ENCODE results near the gene MPEG1.

Gene MPEG1

DNA sequence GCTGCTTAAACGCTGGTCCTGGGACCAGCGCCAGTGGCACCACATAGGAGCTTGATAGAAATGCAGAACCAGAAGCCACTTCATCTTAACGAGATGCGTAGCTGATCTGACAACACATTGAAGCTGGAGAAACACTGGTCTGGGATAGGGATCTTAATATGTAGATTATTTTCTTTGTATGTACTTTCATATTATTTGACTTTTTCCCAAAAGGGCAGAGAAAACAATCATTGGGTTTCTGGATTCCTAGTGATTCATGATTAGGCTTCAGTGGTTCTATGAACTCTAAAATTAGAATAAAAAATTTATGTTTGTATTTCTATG is 12.3 kb downstream of the MPEG1 start:
- TF ChIP-seq, protein P1, sequence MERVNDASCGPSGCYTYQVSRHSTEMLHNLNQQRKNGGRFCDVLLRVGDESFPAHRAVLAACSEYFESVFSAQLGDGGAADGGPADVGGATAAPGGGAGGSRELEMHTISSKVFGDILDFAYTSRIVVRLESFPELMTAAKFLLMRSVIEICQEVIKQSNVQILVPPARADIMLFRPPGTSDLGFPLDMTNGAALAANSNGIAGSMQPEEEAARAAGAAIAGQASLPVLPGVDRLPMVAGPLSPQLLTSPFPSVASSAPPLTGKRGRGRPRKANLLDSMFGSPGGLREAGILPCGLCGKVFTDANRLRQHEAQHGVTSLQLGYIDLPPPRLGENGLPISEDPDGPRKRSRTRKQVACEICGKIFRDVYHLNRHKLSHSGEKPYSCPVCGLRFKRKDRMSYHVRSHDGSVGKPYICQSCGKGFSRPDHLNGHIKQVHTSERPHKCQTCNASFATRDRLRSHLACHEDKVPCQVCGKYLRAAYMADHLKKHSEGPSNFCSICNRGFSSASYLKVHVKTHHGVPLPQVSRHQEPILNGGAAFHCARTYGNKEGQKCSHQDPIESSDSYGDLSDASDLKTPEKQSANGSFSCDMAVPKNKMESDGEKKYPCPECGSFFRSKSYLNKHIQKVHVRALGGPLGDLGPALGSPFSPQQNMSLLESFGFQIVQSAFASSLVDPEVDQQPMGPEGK (CRISPR knock-in tag; IDR thresholded peaks at IDR 0.05; ENCODE audit: borderline replicate concordance): no peak
- TF ChIP-seq ZNF565 (CRISPR knock-in tag; conservative IDR thresholded peaks at IDR 0.05; ENCODE audit: low read depth) (no peak), ARNTL (CRISPR knock-in tag; IDR thresholded peaks at IDR 0.05; ENCODE audit: borderline replicate concordance, low read depth) (no peak)

DNA sequence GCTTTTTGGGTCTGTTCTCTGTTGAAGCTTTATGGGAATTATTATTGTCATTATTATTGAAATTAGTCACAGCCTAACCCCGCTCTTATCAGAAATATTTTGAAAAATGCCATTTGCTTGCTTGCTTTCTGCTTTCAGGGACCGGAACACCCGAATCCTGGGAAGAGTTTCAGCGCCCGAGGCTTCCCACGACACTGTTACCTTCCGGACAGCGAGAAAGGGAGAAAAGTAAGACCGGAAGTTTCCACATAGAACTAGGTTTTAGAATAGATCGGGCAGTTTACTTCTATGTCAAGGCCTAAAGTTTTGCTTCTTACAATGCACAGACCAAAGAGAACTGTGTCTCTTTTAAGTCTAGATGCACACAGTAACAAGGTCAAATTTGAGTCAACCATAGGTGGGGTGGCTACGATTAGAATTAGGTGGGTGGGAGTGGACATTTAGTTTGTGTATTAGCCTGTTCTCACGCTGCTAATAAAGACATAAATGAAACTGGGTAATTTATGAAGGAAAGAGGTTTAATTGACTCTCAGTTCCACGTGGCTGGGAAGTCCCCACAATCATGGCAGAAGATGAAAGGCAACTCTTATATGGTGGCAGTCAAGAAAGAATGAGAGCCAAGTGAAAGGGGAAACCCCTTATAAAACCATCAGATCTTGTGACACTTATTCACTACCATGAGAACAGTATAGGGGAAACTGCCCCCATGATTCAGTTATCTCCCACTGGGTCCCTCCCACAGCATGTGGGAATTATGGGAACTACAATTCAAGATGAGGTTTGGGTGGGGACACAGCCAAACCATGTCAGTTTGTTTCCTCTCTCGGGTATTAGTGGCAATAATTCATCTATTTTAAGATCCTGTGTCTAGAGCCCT is 12.9 kb downstream of the MPEG1 start:
- no peak for ATAC-seq
- TF ChIP-seq SNAI2 (CRISPR knock-in tag; IDR thresholded peaks at IDR 0.05) (no peak), ZNF70 (CRISPR knock-in tag; IDR thresholded peaks at IDR 0.05) (no peak), TCF4 (CRISPR knock-in tag; IDR thresholded peaks at IDR 0.05; ENCODE audit: borderline replicate concordance) (no peak), ZFP3 (CRISPR knock-in tag; IDR thresholded peaks at IDR 0.05) (no peak)

More for the DNA sequence above, 12.3 kb downstream of the MPEG1 start:
- no peak for ATAC-seq

DNA sequence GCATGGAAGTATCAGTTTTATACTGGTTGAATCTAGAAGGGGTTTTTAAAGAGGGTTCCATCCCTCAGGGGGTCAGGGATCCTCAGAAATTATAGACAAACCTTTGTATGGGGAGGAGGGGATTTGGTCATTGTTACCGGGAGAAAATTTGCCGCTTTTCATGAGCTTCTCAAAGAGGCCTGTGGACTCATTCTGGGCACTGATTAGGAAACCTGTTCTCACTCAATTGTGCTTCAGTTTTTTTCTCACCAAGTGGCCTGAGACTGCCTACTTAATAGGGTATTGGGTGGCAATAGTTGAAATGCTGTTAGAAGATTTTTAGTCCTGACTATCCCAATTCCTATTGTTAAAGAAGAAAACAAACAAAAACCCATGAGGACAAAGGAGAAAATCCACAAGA is 14.0 kb downstream of the MPEG1 start:
- no peak for ATAC-seq
- TF ChIP-seq ZNF70 (CRISPR knock-in tag; IDR thresholded peaks at IDR 0.05) (no peak), ZC3H10 (CRISPR knock-in tag; IDR thresholded peaks at IDR 0.05) (no peak), PPARA (CRISPR knock-in tag; IDR thresholded peaks at IDR 0.05; ENCODE audit: borderline replicate concordance) (no peak), TOX (CRISPR knock-in tag; IDR thresholded peaks at IDR 0.05; ENCODE audit: borderline replicate concordance) (no peak), ZFP30 (CRISPR knock-in tag; IDR thresholded peaks at IDR 0.05) (no peak), RARB (CRISPR knock-in tag; IDR thresholded peaks at IDR 0.05) (no peak), GLIS3 (CRISPR knock-in tag; IDR thresholded peaks at IDR 0.05) (no peak), ZNF8 (CRISPR knock-in tag; IDR thresholded peaks at IDR 0.05) (no peak), OSR1 (CRISPR knock-in tag; IDR thresholded peaks at IDR 0.05) (no peak), CSDC2 (CRISPR knock-in tag; IDR thresholded peaks at IDR 0.05) (no peak), BACH2 (CRISPR knock-in tag; IDR thresholded peaks at IDR 0.05; ENCODE audit: borderline replicate concordance) (no peak), ARNTL (CRISPR knock-in tag; IDR thresholded peaks at IDR 0.05; ENCODE audit: borderline replicate concordance, low read depth) (no peak), ISL1 (CRISPR knock-in tag; IDR thresholded peaks at IDR 0.05) (no peak), ESRRG (CRISPR knock-in tag; IDR thresholded peaks at IDR 0.05) (no peak), TCF4 (CRISPR knock-in tag; IDR thresholded peaks at IDR 0.05; ENCODE audit: borderline replicate concordance) (no peak), SNAI2 (CRISPR knock-in tag; IDR thresholded peaks at IDR 0.05) (no peak), ZNF565 (CRISPR knock-in tag; conservative IDR thresholded peaks at IDR 0.05; ENCODE audit: low read depth) (no peak)
- TF ChIP-seq, protein P2, sequence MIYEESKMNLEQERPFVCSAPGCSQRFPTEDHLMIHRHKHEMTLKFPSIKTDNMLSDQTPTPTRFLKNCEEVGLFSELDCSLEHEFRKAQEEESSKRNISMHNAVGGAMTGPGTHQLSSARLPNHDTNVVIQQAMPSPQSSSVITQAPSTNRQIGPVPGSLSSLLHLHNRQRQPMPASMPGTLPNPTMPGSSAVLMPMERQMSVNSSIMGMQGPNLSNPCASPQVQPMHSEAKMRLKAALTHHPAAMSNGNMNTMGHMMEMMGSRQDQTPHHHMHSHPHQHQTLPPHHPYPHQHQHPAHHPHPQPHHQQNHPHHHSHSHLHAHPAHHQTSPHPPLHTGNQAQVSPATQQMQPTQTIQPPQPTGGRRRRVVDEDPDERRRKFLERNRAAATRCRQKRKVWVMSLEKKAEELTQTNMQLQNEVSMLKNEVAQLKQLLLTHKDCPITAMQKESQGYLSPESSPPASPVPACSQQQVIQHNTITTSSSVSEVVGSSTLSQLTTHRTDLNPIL (CRISPR knock-in tag; IDR thresholded peaks at IDR 0.05; ENCODE audit: low read depth): no peak
- TF ChIP-seq, protein P3, sequence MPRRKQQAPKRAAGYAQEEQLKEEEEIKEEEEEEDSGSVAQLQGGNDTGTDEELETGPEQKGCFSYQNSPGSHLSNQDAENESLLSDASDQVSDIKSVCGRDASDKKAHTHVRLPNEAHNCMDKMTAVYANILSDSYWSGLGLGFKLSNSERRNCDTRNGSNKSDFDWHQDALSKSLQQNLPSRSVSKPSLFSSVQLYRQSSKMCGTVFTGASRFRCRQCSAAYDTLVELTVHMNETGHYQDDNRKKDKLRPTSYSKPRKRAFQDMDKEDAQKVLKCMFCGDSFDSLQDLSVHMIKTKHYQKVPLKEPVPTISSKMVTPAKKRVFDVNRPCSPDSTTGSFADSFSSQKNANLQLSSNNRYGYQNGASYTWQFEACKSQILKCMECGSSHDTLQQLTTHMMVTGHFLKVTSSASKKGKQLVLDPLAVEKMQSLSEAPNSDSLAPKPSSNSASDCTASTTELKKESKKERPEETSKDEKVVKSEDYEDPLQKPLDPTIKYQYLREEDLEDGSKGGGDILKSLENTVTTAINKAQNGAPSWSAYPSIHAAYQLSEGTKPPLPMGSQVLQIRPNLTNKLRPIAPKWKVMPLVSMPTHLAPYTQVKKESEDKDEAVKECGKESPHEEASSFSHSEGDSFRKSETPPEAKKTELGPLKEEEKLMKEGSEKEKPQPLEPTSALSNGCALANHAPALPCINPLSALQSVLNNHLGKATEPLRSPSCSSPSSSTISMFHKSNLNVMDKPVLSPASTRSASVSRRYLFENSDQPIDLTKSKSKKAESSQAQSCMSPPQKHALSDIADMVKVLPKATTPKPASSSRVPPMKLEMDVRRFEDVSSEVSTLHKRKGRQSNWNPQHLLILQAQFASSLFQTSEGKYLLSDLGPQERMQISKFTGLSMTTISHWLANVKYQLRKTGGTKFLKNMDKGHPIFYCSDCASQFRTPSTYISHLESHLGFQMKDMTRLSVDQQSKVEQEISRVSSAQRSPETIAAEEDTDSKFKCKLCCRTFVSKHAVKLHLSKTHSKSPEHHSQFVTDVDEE (CRISPR knock-in tag; IDR thresholded peaks at IDR 0.05): no peak

DNA sequence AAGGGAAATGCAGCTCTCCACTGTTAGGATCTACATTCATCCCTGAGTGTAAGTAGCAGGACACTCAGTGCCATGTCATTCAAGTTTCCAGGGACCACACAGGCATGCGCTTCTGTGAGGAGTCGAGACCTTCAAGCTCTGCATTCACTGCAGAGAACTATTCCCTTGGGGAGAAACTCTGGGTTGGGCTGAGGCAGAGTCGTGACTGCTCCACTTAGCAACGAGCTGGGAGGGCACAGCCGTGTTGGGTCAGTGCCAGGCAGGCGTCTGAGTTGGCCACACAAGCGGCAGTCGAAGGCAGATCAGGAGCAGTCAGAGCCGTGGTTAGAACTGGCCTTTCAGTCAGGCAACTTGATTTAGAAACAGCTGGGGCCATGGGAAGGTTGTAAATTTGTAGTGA is 14.7 kb downstream of the MPEG1 start:
- no peak for ATAC-seq
- TF ChIP-seq CSDC2 (CRISPR knock-in tag; IDR thresholded peaks at IDR 0.05) (no peak), ZNF70 (CRISPR knock-in tag; IDR thresholded peaks at IDR 0.05) (no peak), ZNF565 (CRISPR knock-in tag; conservative IDR thresholded peaks at IDR 0.05; ENCODE audit: low read depth) (no peak), ISL1 (CRISPR knock-in tag; IDR thresholded peaks at IDR 0.05) (no peak), ESRRG (CRISPR knock-in tag; IDR thresholded peaks at IDR 0.05) (no peak), OSR1 (CRISPR knock-in tag; IDR thresholded peaks at IDR 0.05) (no peak), ZFP3 (CRISPR knock-in tag; IDR thresholded peaks at IDR 0.05) (no peak), ZFP30 (CRISPR knock-in tag; IDR thresholded peaks at IDR 0.05) (no peak), ZNF8 (CRISPR knock-in tag; IDR thresholded peaks at IDR 0.05) (no peak), ARNTL (CRISPR knock-in tag; IDR thresholded peaks at IDR 0.05; ENCODE audit: borderline replicate concordance, low read depth) (no peak), PPARA (CRISPR knock-in tag; IDR thresholded peaks at IDR 0.05; ENCODE audit: borderline replicate concordance) (no peak), ZC3H10 (CRISPR knock-in tag; IDR thresholded peaks at IDR 0.05) (no peak), RARB (CRISPR knock-in tag; IDR thresholded peaks at IDR 0.05) (no peak), TCF4 (CRISPR knock-in tag; IDR thresholded peaks at IDR 0.05; ENCODE audit: borderline replicate concordance) (no peak), SNAI2 (CRISPR knock-in tag; IDR thresholded peaks at IDR 0.05) (no peak)
- TF ChIP-seq, protein P4, sequence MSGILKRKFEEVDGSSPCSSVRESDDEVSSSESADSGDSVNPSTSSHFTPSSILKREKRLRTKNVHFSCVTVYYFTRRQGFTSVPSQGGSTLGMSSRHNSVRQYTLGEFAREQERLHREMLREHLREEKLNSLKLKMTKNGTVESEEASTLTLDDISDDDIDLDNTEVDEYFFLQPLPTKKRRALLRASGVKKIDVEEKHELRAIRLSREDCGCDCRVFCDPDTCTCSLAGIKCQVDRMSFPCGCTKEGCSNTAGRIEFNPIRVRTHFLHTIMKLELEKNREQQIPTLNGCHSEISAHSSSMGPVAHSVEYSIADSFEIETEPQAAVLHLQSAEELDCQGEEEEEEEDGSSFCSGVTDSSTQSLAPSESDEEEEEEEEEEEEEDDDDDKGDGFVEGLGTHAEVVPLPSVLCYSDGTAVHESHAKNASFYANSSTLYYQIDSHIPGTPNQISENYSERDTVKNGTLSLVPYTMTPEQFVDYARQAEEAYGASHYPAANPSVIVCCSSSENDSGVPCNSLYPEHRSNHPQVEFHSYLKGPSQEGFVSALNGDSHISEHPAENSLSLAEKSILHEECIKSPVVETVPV (CRISPR knock-in tag; IDR thresholded peaks at IDR 0.05): no peak
- TF ChIP-seq, protein P2 (CRISPR knock-in tag; IDR thresholded peaks at IDR 0.05; ENCODE audit: low read depth): no peak
- TF ChIP-seq, protein P3 (CRISPR knock-in tag; IDR thresholded peaks at IDR 0.05): no peak

All from SK-N-SH treated with all-trans-retinoic acid at 6 μM for 48 hours (cell line).